ENCODE measurements around the gene PROCR.
"Not testable (repeated sequence)": the region's sequence is repeated elsewhere in the genome, so short reads cannot be mapped to it uniquely, and the experiment has no call there.

Gene PROCR

DNA sequence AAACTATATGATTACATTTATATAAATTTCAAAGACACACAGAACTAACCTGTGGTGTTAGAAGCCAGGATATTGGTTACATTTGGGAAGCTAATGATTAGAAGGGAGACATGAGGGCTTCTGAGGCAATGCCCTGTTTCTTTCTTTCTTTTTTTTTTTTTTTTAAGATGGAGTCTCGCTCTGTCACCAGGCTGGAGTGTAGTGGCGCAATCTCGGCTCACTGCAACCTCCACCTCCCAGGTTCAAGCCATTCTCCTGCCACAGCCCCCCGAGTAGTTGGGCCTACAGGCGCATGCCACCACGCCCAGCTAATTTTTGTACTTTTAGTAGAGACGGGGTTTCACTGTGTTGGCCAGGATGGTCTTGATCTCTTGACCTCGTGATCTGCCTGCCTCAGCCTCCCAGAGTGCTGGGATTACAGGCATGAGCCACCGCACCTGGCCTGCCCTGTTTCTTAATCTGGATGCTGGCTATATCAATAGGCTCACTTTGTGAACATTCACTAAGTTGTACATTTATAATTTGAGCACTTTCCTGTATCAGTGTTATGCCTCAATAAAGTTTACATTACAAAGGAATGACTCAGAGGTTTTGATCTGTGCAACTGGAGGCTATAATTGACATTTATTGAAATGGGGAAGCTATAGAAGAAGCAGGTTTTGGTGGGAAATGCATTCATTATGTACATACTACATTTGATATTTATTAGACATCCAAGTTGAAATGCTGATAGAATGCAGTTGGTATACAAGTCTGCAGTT, 21.3 kb downstream of the PROCR start:
- DNase-seq, result not testable (repeated sequence)

DNA sequence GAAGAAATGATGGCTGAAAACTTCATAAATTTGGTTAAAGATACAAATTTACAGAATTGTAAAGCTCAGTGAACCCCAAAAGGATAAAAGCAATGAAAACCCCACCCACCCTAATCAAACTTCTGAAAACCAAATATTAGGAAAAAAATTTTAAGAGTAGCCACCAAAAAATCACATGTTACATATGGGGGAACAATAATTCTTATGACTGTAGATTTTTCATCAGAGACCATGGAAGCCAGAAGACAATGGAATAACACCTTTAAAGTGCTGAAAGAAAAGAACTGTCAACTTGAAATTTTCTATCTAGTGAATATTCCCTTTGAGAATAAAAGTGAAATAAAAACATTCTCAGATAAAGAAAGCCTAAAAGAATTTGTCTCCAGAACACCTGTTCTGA, 24.4 kb downstream of the PROCR start:
- no peak for DNase-seq

DNA sequence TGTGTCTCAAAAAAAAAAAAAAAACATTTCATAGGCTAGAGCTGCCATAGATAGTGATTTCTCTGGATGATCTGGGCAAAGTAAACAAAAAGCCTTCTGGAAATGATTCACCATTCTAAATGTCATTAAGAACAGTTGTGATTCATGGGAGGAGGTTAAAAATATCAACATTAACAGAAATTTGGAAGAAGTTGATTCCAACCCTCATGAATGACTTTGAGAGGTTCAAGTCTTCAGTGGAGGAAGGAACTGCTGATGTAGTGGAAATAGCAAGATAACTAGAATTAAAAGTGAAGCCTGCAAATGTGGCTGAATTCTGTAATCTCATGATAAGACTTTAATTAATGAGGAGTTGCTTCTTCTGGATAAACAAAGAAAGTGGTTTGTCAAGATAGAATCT, 27.9 kb downstream of the PROCR start:
- DNase-seq, result peak; percentile 64

DNA sequence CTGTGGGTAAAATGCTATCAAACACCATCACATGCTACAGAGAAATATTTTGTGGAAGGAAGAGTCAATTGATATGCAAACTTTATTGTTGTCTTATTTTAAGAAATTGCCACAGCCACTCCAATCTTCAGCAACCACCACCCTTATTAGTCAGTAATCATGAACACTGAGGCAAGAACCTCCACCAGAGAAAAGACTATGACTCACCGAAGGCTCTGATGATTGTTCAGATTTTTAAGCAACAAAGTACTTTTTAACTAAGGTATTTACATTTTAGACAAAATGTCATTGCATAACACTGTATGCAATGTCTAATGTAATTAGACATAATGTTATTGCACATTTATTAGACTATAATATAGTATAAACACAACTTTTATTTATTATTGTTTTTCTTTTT, 28.4 kb downstream of the PROCR start:
- peak; percentile 76 for DNase-seq

DNA sequence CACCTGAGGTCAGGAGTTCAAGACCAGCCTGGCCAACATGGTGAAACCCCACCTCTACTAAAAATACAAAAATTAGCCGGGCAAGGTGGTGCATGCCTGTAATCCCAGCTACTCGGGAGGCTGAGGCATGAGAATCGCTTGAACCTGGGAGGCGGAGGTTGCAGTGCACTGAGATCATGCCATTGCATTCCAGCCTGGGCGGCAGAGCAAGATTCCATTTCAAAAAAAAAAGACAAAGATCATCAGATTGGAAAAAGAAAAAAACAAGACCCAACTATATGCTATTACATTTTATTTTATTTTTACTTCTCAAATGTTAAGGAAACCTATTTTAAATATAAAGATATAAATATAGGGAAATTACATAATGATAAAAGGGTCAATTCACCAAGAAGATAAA, 29.6 kb downstream of the PROCR start:
- not testable (repeated sequence) for DNase-seq

DNA sequence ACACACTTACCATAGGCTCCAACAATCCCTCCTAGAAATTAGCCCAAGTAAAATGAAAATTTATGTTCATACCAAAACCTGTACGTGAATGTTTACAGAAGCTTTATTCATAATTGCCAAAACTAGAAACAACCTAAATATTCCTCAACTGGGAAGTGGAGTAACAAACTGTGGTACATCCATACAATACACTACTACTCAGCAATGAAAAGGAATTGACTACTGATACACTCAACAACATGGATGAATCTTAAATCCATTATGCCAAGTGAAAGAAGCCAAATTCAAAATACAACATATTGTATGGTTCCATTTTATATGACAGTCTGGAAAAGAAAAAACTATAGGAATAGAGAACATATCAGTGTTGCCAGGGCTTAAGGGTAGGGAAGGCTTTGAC, 34.9 kb downstream of the PROCR start:
- DNase-seq, result no peak

DNA sequence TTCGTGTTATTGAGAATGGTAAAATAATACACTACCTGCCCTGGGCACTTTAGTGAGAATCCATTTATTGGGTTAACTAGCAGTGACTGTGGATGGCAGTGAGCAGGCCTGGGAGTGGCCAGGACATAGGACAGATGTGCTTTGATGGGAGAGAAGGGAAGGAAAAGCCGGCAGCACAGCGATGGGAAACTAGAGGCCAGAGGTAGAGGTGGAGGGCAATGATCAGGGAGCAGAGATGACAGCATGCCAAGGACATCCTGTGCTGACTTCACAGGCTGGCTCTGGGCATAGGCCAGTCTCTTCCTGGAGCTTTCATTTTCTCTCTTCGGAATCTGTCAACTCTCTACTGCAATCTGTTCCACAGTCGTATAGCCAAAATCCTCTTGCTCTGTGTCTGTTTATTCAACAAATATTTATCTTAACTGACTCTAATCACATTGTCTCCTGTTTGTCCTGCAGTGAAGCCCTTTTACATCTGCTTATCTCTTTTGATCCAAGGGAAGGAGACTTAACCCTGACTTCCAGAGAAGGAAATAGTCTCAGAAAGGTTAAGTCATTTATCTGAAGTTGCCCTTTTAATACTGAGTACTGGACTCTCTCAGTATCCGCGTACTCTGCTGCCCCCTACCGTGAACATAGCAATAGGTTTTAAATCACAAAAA, 36.2 kb downstream of the PROCR start:
- peak; percentile 68 for DNase-seq

DNA sequence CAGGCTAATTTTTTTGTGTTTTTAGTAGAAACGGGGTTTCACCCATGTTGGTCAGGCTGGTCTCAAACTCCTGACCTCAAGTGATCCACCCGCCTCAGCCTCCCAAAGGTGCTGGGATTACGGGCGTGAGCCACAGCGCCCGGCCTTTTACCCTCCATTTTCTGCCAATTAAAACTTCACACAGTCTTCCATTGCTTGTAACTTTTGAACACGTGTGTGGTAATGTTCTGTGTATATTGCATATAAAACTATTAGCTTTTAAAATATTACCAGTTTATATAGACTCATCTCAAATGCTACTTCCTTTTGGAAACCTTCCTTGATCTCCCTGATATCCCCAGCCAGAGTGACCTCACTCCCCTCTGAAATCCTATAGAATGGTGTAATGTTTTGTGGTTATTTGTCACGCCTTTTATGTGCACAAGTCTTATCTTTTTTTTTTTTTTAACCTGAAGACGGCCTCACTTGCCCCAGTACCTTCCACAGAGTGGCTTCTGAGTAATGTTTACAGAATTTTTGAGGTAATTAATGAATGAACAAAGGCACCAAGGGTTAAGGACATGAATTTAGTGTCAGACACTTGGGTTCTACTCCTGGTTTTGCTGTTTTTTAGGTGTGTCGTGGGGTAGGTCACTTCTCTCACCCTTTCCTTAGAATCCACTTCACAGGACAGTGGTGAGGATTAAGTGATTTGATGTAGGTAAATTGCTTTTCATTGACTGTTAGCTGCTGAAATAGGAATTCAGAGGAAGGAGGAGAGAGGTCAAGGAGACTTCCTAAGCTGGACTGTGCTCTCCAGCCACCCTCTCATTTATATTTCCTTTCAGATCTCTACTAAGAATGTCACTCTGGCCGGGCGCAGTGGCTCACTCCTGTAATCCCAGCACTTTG, 43.4 kb downstream of the PROCR start:
- peak; percentile 91 for DNase-seq

DNA sequence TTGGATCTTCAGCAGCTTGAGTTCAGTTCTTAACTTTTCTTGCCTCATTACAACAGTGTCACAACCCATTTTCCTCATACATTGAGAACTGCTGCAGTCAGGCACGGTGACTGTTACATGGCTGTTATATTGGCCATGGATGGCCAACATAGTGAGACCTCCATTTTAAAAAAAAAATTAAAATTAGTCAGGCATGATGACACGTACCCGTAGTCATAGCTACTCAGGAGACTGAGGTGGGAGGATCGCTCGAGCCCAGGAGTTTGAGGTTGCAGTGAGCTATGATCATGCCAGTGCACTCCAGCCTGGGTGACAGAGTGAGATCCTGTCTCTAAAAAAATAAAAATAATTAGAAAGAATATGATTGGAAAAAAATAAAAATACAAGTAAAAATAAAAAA, 44.7 kb downstream of the PROCR start:
- peak; percentile 42 for DNase-seq

DNA sequence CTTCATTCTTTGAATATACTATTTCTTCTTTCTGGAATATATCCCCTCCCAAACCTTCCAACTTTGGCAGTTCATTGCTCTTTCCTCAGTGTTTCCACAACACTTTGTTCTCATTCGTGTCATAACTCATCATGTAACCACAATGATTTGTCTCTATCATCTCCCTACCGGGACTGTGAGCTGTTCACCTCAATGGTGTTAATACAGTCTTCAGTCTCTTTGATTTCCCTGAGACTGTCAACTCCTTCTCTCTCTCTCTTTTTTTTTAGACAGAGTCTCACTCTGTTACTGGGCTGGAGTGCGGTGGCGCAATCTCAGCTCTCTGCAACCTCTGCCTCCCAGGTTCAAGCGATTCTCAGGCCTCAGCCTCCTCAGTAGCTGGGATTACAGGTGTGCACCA, 52.1 kb downstream of the PROCR start:
- DNase-seq, result no peak

DNA sequence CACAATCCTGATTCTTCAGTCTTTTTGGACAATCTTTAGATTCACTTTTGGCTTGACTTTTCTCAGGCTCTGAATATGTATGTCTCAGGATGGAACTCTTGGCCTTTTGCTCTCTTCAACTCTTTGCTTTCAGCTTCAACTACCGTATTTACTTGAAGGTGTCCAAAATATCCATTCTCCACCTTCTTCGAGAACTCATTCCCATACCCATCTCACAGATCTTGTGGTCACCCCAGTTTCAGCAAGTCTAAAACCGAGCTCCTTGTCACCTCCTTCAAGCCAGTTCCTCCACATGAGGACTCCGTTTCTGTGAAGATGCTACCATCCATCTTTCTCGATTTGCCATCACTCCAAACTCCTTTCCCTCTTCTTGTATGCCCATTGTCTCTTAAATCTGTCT, 52.7 kb downstream of the PROCR start:
- no peak for DNase-seq

DNA sequence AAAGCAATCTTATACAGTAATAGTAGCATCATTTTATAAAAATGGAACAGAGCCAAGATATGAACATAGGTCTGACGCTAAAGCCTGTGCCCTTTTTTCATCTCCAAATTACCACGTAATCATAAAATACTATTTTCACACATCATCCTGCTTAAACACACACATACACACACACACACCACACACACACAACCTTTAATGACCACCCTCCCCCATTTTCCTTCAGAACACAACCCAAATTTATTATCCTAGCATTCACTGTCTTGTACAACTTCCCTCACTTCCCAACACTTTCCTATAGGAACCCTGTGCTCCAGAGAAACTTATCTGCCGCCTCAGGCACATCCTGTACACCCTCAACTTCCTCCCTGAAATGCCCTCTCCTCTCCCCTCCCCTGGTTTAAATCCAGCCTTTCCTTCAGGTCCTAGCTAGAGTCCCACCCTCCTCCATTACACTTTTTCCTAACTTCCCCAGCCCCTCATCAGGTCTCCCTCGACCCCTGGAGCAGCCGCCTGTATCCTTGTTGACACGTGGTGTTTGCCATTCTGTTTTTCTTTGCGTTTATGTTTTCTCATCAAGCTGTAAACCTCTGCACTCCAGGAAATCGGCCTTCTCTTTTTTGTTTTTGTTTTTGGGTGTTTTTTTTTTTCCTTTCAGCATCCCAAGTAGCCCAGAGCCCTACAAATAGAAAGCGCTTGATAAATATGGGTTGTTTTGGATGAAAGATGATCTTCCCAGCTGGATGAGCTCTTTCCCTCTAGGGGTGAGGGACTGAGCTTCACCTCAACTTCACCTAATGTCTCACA, 53.6 kb downstream of the PROCR start:
- DNase-seq, result no peak

DNA sequence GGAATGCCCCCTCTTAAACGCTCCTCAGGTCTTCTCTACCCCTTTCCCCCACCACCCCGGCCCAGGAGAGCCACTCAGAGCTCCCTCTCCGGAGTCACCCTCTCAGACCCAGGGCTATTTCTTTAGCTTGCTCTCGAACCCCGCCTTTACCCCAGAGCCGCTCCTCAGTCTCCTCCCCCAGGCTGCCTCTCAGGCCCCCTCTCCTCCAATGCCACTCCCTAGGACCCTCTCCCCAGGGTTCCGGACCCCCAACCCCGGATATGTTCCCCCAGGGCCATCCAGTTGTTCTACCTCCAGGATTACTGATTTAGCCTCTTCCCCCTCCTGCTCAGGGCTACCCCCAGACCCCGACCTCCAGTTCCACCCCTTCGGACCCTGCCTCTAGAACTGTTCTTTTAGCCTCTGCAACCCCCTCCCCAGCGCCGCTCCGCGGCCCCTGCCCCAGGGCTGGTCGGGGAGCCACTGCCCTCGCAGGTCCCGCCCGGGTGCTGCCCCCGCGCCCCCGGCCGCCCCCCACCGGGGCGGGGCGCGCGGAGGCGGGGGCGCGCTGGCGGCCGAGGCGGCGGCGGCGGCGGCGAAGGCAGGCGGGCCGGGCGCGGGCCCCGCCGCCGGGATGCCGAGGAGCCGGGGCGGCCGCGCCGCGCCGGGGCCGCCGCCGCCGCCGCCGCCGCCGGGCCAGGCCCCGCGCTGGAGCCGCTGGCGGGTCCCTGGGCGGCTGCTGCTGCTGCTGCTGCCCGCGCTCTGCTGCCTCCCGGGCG, 54.4 kb downstream of the PROCR start, which contains the start of gene MMP24:
Gene MMP24 (plus strand): TSS at position 565 of the 758 bp plus-strand sequence. CDS start 49 bp downstream, at position 614.
- no peak for DNase-seq

All from fibroblast of skin of right biceps (primary cell).